ENCODE results near the gene PRCP. TPM values are rescaled to one million over a fixed set of nuclear protein-coding genes. Genes with fewer than 3 reads are reported as not detected.
A peak's percentile ranks its signal among the peaks of the same experiment; 100 is the strongest.

Gene PRCP
- total RNA-seq, 1 donor from 2014 or later = 66.3 TPM

GRCh38 chr11:82778776-82779175 lies 121.5 kb downstream of the PRCP start:
- H3K36me3 Mint-ChIP-seq (ENCODE audit: insufficient read depth) = peaks cover 2% of the 10 kb centered on the region
- H3K27ac Mint-ChIP-seq = no peak overlapping the region
- H3K4me1 Mint-ChIP-seq (ENCODE audit: low read depth) = no peaks in the 10 kb centered on the region
- TF ChIP-seq, protein P1, sequence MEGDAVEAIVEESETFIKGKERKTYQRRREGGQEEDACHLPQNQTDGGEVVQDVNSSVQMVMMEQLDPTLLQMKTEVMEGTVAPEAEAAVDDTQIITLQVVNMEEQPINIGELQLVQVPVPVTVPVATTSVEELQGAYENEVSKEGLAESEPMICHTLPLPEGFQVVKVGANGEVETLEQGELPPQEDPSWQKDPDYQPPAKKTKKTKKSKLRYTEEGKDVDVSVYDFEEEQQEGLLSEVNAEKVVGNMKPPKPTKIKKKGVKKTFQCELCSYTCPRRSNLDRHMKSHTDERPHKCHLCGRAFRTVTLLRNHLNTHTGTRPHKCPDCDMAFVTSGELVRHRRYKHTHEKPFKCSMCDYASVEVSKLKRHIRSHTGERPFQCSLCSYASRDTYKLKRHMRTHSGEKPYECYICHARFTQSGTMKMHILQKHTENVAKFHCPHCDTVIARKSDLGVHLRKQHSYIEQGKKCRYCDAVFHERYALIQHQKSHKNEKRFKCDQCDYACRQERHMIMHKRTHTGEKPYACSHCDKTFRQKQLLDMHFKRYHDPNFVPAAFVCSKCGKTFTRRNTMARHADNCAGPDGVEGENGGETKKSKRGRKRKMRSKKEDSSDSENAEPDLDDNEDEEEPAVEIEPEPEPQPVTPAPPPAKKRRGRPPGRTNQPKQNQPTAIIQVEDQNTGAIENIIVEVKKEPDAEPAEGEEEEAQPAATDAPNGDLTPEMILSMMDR (IDR thresholded peaks at IDR 0.05; ENCODE audit: unreplicated experiment) = no peak
- no peak overlapping the region for H3K4me3 Mint-ChIP-seq (ENCODE audit: low read depth)
- H3K27me3 Mint-ChIP-seq = no peaks in the 10 kb centered on the region
- no peak for DNase-seq (ENCODE audit: low spot score, unreplicated experiment)
- peaks cover 35% of the 10 kb centered on the region for H3K9me3 Mint-ChIP-seq (ENCODE audit: low read depth)

- H3K4me1 Mint-ChIP-seq (ENCODE audit: low read depth) = no peaks in the 10 kb centered on the region
- no peak overlapping the region for H3K4me3 Mint-ChIP-seq (ENCODE audit: low read depth)
- DNase-seq (ENCODE audit: low spot score, unreplicated experiment) = no peak
- H3K27ac Mint-ChIP-seq = no peak overlapping the region
- TF ChIP-seq, protein P1 (IDR thresholded peaks at IDR 0.05; ENCODE audit: unreplicated experiment) = no peak
- H3K27me3 Mint-ChIP-seq = no peaks in the 10 kb centered on the region
- no peaks in the 10 kb centered on the region for H3K36me3 Mint-ChIP-seq (ENCODE audit: insufficient read depth)
- H3K9me3 Mint-ChIP-seq (ENCODE audit: low read depth) = peaks cover 19% of the 10 kb centered on the region
Observed at GRCh38 chr11:82776377-82776776, 123.9 kb downstream of the PRCP start.

DNA sequence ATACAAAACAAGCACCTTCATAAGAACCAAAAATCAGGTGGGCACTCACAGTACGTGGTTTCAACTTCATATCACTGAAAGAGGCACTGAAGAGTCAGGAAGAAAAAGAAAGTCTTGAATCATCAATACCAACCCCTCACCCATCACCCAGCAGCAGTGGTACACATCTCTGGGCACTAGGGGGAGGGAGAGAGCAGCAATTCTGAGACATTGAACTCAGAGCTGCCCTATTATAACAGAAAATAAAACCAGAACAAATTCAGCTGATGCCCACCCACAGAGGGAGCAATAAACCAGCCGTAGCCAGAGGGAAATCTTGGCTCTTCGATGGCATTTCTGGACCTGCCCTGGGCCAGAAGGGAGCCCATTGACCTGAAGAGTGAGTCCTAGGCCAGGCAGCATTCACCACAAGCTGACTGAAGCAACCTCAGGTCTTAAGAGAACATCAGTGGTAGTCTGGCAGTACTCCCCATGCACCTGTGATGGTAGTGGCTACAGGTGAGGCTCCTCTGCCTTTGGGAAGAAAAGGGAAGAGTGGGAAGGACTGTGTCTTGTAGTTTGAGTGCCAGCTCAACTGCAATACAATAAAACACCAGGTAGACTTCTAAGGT lies 124.4 kb downstream of the PRCP start:
- TF ChIP-seq, protein P1 (IDR thresholded peaks at IDR 0.05; ENCODE audit: unreplicated experiment) = peak; percentile 52
- no peaks in the 10 kb centered on the region for H3K4me1 Mint-ChIP-seq (ENCODE audit: low read depth)
- no peaks in the 10 kb centered on the region for H3K27me3 Mint-ChIP-seq
- no peak for DNase-seq (ENCODE audit: low spot score, unreplicated experiment)
- H3K4me3 Mint-ChIP-seq (ENCODE audit: low read depth) = no peak overlapping the region
- no peaks in the 10 kb centered on the region for H3K36me3 Mint-ChIP-seq (ENCODE audit: insufficient read depth)
- peaks cover 15% of the 10 kb centered on the region for H3K9me3 Mint-ChIP-seq (ENCODE audit: low read depth)
- no peak overlapping the region for H3K27ac Mint-ChIP-seq

GRCh38 chr11:82775218-82775617 lies 125.0 kb downstream of the PRCP start:
- H3K27me3 Mint-ChIP-seq = no peaks in the 10 kb centered on the region
- H3K36me3 Mint-ChIP-seq (ENCODE audit: insufficient read depth) = no peaks in the 10 kb centered on the region
- H3K4me1 Mint-ChIP-seq (ENCODE audit: low read depth) = no peaks in the 10 kb centered on the region
- no peak overlapping the region for H3K4me3 Mint-ChIP-seq (ENCODE audit: low read depth)
- no peak overlapping the region for H3K27ac Mint-ChIP-seq
- peaks cover 15% of the 10 kb centered on the region for H3K9me3 Mint-ChIP-seq (ENCODE audit: low read depth)
- no peak for DNase-seq (ENCODE audit: low spot score, unreplicated experiment)
- TF ChIP-seq, protein P1 (IDR thresholded peaks at IDR 0.05; ENCODE audit: unreplicated experiment) = no peak

Other genes starting within 250 kb of the PRCP start
- gene FAM181B, start 166.6 kb downstream of the PRCP start, total RNA-seq = 8.9 and 11.3 TPM in 2 replicates
- gene DDIAS, start 1.3 kb upstream of the PRCP start, total RNA-seq = 7.1 and 7.8 TPM in 2 replicates
- 13.5 and 13.9 TPM in 2 replicates for gene RAB30, start 171.5 kb upstream of the PRCP start, total RNA-seq